Measurements from ENCODE around the gene CREG2.

- TF ChIP-seq POLR2AphosphoS5 (IDR thresholded peaks at IDR 0.05; ENCODE audit: low read depth, low read length) (no peak), SIN3A (IDR thresholded peaks at IDR 0.05; ENCODE audit: borderline replicate concordance, insufficient read depth, low read length) (no peak), TAF1 (IDR thresholded peaks at IDR 0.05; ENCODE audit: borderline replicate concordance, insufficient read depth, low read length) (no peak), REST (IDR thresholded peaks at IDR 0.05; ENCODE audit: insufficient read depth in 1 of 2, low read depth in 2 of 2, low read length in 2 of 2) (no peak)
Measured at GRCh38 chr2:101429453-101429852, 42.1 kb upstream of the CREG2 start.
